SK-N-SH (cell line): ENCODE measurements around the gene CRYBG3.

Experiments
- CHD2 ChIP-seq: fragments of 150-350 bp; IDR thresholded peaks from 2 replicates; pipeline ENCODE4 v1.6.1; 2018; ENCODE audit warnings: low read length; ENCODE audit not compliant: partially characterized antibody
- CTCF ChIP-seq: fragments of 200-600 bp; sonication (generic); IDR thresholded peaks from 2 replicates; pipeline ENCODE4 v1.6.1; 2017; ENCODE audit warnings: antibody characterized with exemption, mild to moderate bottlenecking, moderate library complexity
- NFIC ChIP-seq: IDR thresholded peaks from 2 replicates; pipeline ENCODE4 v1.4.0; 2012; ENCODE audit warnings: borderline replicate concordance
- NRF1 ChIP-seq: IDR thresholded peaks from 2 replicates; pipeline ENCODE4 v1.6.1; 2012; ENCODE audit warnings: low read depth, mild to moderate bottlenecking, low read length
- POLR2AphosphoS5 ChIP-seq: IDR thresholded peaks from 2 replicates; pipeline ENCODE4 v1.6.1; 2012; ENCODE audit warnings: low read depth, low read length
- RCOR1 ChIP-seq: fragments of 150-350 bp; IDR thresholded peaks from 2 replicates; pipeline ENCODE4 v1.6.1; 2017; ENCODE audit warnings: antibody characterized with exemption, low read length
- REST ChIP-seq: IDR thresholded peaks from 2 replicates; pipeline ENCODE4 v1.6.1; 2012; ENCODE audit warnings: mild to moderate bottlenecking, low read depth, low read length, moderate library complexity
- RFX5 ChIP-seq: IDR thresholded peaks from 2 replicates; pipeline ENCODE4 v1.6.1; 2012; ENCODE audit warnings: mild to moderate bottlenecking, improper control_type of control experiment, low read length
- SIN3A ChIP-seq: IDR thresholded peaks from 2 replicates; pipeline ENCODE4 v1.6.1; 2012; ENCODE audit warnings: low read depth, mild to moderate bottlenecking, low read length, moderate library complexity, borderline replicate concordance
- TAF1 ChIP-seq: IDR thresholded peaks from 2 replicates; pipeline ENCODE4 v1.6.1; 2012; ENCODE audit warnings: low read depth, mild to moderate bottlenecking, low read length, moderate library complexity, borderline replicate concordance
- YY1 ChIP-seq: IDR thresholded peaks from 2 replicates; pipeline ENCODE4 v1.4.0; 2012; ENCODE audit warnings: low read depth, mild to moderate bottlenecking
- TF ChIP-seq, protein P1 (sequence below): IDR thresholded peaks from 2 replicates; pipeline ENCODE4 v1.4.0; 2012; ENCODE audit warnings: low read depth

DNA sequence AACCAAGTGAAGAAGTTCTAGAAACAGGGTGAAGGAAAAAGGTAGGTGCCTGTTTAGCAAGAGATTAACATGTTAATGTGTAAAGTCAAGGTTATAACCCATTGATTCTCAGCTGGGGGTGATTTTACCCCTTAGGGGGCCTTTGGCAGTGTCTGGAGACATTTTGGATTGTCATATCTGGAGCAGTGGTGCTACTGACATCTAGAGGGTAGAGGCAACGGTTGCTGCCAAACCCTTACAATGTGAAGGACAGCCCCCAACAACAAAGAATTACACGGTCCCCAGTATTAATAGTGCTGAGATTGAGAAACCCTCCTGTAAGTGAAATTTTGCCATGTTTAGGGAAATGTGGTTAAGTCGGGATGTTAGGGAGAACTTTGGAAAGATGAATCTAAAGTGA, 74.7 kb downstream of the CRYBG3 start:
- TF ChIP-seq RFX5 (no peak), CTCF (no peak), NFIC (no peak), TAF1 (no peak), POLR2AphosphoS5 (no peak), REST (no peak), SIN3A (no peak), NRF1 (no peak), RCOR1 (no peak), CHD2 (no peak), YY1 (no peak)
- TF ChIP-seq, protein P1, sequence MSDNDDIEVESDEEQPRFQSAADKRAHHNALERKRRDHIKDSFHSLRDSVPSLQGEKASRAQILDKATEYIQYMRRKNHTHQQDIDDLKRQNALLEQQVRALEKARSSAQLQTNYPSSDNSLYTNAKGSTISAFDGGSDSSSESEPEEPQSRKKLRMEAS, result no peak
